HG03280 (cell line): ENCODE measurements around the gene PCDHA4.
"Not testable (repeated sequence)": the region's sequence is repeated elsewhere in the genome, so short reads cannot be mapped to it uniquely, and the experiment has no call there.

Source experiments
- ATAC-seq: cut with Tn5 transposase; IDR thresholded peaks from one replicate; pipeline ENCODE4 v1.9.1; 2021; ENCODE audit warnings: mild to moderate bottlenecking, moderate library complexity; ENCODE audit not compliant: unreplicated experiment

PCDHA4 gene

DNA sequence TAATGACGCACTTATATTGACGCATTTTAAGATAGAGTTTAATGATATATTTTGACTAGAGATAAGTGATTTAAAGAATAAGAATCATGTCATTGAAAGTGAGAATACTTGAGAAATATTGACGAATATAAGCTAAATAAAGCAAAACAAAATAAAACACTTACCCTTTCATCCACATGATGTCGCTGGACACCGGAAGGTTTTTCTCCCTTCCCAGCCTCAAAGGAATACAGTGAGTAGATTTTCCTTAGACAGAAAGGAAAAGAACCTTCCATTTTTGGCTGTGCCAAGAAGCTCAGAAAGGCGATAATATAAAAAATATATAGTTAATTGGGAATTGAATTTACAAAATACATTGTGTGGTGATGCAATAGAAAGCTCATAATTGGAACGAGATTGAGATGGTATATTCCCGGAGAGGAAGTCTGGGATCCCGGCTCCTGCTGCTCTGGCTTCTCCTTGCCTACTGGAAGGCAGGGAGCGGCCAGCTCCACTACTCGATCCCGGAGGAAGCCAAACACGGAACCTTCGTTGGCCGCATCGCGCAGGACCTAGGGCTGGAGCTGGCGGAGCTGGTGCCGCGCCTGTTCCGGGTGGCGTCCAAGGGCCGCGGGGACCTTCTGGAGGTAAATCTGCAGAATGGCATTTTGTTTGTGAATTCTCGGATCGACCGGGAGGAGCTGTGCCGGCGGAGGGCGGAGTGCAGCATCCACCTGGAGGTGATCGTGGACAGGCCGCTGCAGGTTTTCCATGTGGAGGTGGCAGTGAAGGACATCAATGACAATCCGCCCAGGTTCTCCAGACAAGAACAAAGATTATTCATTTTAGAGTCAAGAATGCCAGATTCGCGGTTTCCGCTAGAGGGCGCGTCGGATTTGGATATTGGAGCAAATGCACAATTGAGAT, 14.8 kb downstream of the PCDHA4 start, which contains the start of gene PCDHA5:
TSS of gene PCDHA5 (plus strand) at position 239 of the 906 bp plus-strand sequence.
- ATAC-seq, result no peak

GRCh38 chr5:140822281-140822629, 15.4 kb downstream of the PCDHA4 start:
- ATAC-seq, result no peak

GRCh38 chr5:140822969-140823368, 16.1 kb downstream of the PCDHA4 start:
- ATAC-seq, result not testable (repeated sequence)

DNA sequence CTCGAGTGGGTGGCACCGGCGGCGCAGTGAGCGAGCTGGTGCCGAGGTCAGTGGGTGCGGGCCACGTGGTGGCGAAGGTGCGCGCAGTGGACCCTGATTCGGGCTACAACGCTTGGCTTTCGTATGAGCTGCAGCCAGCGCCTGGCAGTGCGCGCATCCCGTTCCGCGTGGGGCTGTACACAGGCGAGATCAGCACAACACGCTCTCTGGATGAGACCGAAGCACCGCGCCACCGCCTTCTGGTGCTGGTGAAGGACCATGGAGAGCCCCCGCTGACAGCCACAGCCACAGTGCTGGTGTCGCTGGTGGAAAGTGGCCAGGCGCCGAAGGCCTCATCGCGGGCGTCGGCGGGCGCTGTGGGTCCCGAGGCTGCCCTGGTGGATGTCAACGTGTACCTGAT, 16.6 kb downstream of the PCDHA4 start:
- no peak for ATAC-seq

DNA sequence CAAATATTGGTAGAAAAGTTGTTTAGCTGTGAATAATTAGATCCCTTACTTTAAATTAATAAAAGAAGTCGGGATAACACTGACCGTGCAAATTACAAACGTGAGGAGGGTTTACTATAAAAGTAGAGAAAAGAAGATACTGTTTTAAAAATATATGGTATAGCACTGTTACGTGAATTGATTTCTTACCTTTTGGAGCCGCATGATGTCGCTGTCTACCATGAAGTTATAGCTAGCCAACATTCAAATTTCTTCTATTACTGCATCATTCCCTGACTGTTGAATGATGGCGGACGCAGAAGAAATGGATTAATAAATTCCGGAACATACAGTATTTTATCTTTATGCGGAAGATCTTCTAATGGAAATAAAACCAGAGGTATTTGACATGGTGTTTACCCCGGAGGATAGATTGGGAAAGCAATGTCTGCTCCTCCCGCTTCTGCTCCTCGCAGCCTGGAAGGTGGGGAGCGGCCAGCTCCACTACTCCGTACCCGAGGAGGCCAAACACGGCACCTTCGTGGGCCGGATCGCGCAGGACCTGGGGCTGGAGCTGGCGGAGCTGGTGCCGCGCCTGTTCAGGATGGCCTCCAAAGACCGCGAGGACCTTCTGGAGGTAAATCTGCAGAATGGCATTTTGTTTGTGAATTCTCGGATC, 21.0 kb downstream of the PCDHA4 start, which contains the start of gene PCDHA6:
TSS of gene PCDHA6 (plus strand) at position 257 of the 658 bp plus-strand sequence. CDS start at position 389, 132 bp downstream.
- no peak for ATAC-seq

DNA sequence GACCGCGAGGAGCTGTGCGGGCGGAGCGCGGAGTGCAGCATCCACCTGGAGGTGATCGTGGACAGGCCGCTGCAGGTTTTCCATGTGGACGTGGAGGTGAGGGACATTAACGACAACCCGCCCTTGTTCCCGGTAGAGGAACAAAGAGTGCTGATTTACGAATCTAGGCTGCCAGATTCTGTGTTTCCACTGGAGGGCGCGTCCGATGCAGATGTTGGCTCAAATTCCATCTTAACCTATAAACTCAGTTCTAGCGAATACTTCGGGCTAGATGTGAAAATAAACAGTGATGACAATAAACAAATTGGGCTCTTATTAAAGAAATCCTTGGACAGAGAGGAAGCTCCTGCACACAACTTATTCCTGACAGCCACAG, 21.5 kb downstream of the PCDHA4 start:
- ATAC-seq, result no peak

DNA sequence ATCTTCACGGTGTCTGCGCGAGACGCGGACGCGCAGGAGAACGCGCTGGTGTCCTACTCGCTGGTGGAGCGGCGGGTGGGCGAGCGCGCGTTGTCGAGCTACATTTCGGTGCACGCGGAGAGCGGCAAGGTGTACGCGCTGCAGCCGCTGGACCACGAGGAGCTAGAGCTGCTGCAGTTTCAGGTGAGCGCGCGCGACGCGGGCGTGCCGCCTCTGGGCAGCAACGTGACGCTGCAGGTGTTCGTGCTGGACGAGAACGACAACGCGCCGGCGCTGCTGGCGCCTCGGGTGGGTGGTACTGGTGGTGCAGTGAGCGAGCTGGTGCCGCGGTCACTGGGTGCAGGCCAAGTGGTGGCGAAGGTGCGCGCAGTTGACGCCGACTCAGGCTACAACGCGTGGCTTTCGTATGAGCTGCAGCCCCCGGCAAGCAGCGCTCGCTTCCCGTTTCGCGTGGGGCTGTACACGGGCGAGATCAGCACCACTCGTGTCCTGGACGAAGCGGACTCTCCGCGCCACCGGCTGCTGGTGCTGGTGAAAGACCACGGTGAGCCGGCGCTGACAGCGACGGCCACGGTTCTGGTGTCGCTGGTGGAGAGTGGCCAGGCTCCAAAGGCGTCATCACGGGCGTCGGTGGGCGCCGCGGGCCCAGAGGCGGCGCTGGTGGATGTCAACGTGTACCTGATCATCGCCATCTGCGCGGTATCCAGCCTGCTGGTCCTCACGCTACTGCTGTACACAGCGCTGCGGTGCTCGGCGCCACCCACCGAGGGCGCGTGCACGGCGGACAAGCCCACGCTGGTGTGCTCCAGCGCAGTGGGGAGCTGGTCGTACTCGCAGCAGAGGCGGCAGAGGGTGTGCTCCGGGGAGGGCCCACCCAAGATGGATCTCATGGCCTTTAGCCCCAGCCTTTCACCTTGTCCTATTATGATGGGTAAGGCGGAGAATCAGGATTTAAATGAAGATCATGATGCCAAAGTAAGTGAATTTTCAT, 22.9 kb downstream of the PCDHA4 start:
- not testable (repeated sequence) for ATAC-seq

DNA sequence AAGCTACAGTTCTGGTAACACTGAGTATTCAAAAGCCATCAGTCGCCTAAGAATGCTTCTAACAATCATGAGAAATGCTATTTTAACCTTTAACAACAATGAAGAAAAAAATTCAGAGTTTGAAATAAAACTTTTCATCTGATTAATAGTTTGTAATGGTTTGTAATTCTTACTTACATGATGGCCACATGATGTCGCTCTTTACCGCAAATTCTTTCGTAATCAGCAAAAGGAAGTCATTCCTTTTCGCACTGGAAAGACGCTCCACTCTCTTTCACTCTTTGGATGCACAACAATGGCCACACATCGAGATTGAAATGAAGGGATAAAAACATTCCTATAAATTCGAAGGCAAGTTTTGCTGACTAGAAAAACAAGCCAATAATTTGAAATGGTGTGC, 27.1 kb downstream of the PCDHA4 start, which contains the start of gene PCDHA7:
TSS of gene PCDHA7 (plus strand) at position 277 of the 400 bp plus-strand sequence. CDS start at position 392, 115 bp downstream.
- ATAC-seq, result no peak

- ATAC-seq, result not testable (repeated sequence)
Measured at GRCh38 chr5:140834439-140835008, 27.7 kb downstream of the PCDHA4 start.

DNA sequence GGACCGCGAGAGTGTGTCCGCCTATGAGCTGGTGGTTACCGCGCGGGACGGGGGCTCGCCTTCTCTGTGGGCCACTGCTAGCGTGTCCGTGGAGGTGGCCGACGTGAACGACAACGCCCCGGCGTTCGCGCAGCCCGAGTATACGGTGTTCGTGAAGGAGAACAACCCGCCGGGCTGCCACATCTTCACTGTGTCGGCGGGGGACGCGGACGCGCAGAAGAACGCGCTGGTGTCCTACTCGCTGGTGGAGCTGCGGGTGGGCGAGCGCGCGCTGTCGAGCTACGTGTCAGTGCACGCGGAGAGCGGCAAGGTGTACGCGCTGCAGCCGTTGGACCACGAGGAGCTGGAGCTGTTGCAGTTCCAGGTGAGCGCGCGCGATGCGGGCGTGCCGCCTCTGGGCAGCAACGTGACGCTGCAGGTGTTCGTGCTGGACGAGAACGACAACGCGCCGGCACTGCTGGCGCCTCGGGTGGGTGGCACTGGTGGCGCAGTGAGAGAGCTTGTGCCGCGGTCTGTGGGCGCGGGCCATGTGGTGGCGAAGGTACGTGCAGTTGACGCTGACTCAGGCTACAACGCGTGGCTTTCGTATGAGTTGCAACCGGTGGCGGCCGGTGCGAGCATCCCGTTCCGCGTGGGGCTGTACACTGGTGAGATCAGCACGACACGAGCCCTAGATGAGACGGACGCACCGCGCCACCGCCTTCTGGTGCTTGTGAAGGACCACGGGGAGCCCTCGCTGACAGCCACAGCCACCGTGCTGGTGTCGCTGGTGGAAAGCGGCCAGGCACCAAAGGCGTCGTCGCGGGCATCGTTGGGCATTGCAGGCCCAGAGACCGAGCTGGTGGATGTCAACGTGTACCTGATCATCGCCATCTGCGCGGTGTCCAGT, 29.0 kb downstream of the PCDHA4 start:
- no peak for ATAC-seq

DNA sequence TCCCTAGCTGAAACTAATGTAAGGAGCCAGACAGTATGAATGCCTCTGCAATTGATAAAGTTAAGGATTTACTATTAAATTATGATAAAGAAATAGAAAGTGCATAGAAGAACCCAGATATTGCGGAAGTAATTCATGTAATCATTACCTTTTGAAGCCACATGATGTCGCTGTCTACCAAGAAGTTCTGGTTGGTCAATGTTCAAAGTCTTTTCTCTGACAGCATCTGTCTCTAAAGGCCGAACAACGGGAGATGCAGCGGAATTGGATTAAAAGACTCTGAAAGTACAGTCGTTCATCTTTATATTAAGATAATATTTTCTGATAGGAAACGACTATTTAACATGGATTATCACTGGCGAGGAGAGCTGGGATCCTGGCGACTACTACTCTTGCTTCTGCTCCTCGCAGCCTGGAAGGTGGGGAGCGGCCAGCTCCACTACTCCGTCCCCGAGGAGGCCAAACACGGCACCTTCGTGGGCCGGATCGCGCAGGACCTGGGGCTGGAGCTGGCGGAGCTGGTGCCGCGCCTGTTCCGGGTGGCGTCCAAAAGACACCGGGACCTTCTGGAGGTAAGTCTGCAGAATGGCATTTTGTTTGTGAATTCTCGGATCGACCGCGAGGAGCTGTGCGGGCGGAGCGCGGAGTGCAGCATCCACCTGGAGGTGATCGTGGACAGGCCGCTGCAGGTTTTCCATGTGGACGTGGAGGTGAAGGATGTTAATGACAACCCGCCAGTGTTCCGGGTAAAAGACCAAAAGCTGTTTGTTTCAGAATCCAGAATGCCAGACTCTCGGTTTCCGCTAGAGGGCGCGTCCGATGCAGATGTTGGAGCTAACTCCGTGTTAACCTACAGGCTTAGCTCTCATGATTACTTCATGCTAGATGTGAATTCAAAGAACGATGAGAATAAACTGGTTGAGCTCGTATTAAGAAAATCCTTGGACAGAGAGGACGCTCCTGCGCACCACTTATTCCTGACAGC, 34.4 kb downstream of the PCDHA4 start, which contains the start of gene PCDHA8:
TSS of gene PCDHA8 (plus strand) at position 210 of the 985 bp plus-strand sequence. CDS start at position 345, 135 bp downstream.
- ATAC-seq, result no peak

DNA sequence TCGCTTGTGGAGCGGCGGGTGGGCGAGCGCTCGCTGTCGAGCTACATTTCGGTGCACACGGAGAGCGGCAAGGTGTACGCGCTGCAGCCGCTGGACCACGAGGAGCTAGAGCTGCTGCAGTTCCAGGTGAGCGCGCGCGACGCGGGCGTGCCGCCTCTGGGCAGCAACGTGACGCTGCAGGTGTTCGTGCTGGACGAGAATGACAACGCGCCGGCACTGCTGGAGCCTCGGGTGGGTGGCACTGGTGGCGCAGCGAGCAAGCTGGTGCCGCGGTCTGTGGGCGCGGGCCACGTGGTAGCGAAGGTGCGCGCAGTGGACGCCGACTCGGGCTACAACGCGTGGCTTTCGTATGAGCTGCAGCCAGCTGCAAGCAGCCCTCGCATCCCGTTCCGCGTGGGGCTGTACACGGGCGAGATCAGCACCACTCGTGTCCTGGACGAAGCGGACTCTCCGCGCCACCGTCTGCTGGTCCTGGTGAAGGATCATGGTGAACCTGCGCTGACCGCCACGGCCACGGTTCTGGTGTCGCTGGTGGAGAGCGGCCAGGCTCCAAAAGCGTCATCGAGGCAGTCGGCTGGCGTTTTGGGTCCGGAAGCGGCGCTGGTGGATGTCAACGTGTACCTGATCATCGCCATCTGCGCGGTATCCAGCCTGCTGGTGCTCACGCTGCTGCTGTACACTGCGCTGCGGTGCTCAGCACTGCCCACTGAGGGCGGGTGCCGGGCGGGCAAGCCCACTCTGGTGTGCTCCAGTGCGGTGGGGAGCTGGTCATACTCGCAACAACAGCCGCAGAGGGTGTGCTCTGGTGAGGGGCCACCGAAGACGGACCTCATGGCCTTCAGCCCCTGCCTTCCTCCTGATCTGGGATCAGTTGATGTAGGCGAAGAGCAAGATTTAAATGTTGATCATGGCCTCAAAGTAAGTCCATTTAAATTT, 36.2 kb downstream of the PCDHA4 start:
- no peak for ATAC-seq

DNA sequence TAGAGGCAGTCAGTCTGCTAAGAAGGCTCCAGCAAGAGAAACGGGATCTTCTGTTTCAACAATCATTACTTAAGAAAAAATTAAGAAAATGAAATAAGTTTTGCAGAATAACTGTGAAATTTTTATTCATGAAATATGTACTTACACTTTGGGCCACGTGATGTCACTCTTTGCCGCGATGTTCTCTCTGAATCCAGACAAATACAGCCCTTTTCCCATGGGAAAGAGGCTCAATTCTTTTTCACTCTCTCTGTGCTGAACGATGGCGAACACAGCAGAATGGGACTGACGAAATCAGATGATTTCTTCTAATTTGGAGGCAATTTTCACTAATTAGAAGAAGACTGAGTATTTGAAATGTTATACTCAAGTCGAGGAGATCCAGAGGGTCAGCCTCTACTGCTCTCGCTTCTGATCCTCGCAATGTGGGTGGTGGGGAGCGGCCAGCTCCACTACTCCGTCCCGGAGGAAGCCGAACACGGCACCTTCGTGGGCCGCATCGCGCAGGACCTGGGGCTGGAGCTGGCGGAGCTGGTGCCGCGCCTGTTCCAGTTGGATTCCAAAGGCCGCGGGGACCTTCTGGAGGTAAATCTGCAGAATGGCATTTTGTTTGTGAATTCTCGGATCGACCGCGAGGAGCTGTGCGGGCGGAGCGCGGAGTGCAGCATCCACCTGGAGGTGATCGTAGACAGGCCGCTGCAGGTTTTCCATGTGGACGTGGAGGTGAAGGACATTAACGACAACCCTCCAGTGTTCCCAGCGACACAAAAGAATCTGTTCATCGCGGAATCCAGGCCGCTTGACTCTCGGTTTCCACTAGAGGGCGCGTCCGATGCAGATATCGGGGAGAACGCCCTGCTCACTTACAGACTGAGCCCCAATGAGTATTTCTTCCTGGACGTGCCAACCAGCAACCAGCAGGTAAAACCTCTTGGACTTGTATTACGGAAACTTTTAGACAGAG, 41.6 kb downstream of the PCDHA4 start, which contains the start of gene PCDHA9:
TSS of gene PCDHA9 (plus strand) at position 244 of the 964 bp plus-strand sequence. CDS start at position 358, 114 bp downstream.
- ATAC-seq, result not testable (repeated sequence)

GRCh38 chr5:140849831-140850634, 43.2 kb downstream of the PCDHA4 start:
- not testable (repeated sequence) for ATAC-seq
